ENCODE results near the gene ZNF746.
"Not testable (repeated sequence)": the region's sequence is repeated elsewhere in the genome, so short reads cannot be mapped to it uniquely, and the experiment has no call there.

ZNF746 gene

GRCh38 chr7:149458235-149458634 is 39.4 kb downstream of the ZNF746 start:
- H3K36me3 ChIP-seq (ENCODE audit: control insufficient read depth in 2 of 2, insufficient read depth in 2 of 2, low read length in 2 of 2): peaks cover 21 to 27% of the 10 kb centered on the region in 2 donors
- no peak overlapping the region for H3K4me3 ChIP-seq (ENCODE audit: low read length in 2 of 2)
- H3K9me3 ChIP-seq (ENCODE audit: control insufficient read depth in 2 of 2, low read length in 2 of 2): no peaks in the 10 kb centered on the region
- no peaks in the 10 kb centered on the region for H3K27me3 ChIP-seq (ENCODE audit: control insufficient read depth in 1 of 2, insufficient read depth in 2 of 2, low read length in 2 of 2)
- peaks cover 25% of the 10 kb centered on the region for H3K4me1 ChIP-seq (ENCODE audit: control insufficient read depth, insufficient read depth, low read length)
- no peak overlapping the region for H3K9ac ChIP-seq (ENCODE audit: low read length in 2 of 2)
- no peak overlapping the region for H3K27ac ChIP-seq (ENCODE audit: low read length)

- H3K9ac ChIP-seq (ENCODE audit: low read length in 2 of 2): no peak overlapping the region
Measured at GRCh38 chr7:149457766-149458165, 39.8 kb downstream of the ZNF746 start.

DNA sequence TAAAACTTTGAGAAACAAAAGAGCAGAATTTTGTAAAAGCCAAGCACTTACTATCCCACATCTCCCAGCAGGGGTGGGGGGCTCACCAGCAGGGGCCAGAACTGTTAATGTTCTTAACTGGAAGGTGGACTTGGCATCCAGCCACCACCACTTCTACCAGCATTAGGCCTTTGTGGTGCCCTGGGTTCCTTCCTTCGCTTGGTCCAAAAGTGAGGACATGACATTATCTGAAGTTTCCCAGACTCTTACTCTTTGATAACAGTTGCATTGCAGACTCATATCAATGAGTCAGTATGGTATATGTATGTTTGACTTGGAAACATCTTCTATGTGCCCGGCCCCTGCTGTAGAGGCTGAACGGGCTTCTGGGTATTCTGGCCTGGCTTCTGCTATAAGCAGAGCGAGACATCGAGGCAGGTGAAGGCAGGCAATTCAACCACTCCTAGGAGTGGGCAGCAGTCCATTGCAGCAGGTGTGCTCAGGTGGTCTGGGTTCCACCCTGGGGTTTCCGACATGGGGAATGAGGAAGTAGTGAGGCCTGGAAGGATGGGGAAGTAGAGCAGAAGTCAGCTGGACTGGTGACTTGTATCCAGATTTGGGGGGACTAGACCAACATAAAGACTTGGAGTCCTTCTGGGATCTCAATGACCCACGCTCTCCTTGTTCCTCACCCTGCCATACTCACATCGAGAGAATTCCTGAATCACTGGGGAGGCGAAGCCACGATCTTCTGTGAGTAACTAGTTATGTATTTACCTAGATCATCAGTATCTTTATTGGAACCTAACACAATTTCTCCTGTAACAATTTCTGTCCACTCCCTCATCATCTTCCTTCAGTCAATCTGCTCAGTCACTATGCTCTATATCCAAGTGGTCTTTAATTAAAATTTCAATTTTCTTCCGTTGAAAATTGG is 40.8 kb downstream of the ZNF746 start:
- Histone ChIP-seq H3K9ac (ENCODE audit: low read length in 2 of 2) (no peak overlapping the region), H3K4me1 (ENCODE audit: control insufficient read depth, insufficient read depth, low read length) (peaks cover 25% of the 10 kb centered on the region), H3K36me3 (ENCODE audit: control insufficient read depth in 2 of 2, insufficient read depth in 2 of 2, low read length in 2 of 2) (peaks cover 21 to 31% of the 10 kb centered on the region in 2 donors)

More at GRCh38 chr7:149457766-149458165, 39.8 kb downstream of the ZNF746 start:
- Histone ChIP-seq H3K4me3 (ENCODE audit: low read length in 2 of 2) (no peak overlapping the region), H3K27me3 (ENCODE audit: control insufficient read depth in 1 of 2, insufficient read depth in 2 of 2, low read length in 2 of 2) (no peaks in the 10 kb centered on the region), H3K27ac (ENCODE audit: low read length) (no peak overlapping the region), H3K9me3 (ENCODE audit: control insufficient read depth in 2 of 2, low read length in 2 of 2) (no peaks in the 10 kb centered on the region), H3K4me1 (ENCODE audit: control insufficient read depth, insufficient read depth, low read length) (peaks cover 25% of the 10 kb centered on the region), H3K36me3 (ENCODE audit: control insufficient read depth in 2 of 2, insufficient read depth in 2 of 2, low read length in 2 of 2) (peaks cover 21 to 29% of the 10 kb centered on the region in 2 donors)

DNA sequence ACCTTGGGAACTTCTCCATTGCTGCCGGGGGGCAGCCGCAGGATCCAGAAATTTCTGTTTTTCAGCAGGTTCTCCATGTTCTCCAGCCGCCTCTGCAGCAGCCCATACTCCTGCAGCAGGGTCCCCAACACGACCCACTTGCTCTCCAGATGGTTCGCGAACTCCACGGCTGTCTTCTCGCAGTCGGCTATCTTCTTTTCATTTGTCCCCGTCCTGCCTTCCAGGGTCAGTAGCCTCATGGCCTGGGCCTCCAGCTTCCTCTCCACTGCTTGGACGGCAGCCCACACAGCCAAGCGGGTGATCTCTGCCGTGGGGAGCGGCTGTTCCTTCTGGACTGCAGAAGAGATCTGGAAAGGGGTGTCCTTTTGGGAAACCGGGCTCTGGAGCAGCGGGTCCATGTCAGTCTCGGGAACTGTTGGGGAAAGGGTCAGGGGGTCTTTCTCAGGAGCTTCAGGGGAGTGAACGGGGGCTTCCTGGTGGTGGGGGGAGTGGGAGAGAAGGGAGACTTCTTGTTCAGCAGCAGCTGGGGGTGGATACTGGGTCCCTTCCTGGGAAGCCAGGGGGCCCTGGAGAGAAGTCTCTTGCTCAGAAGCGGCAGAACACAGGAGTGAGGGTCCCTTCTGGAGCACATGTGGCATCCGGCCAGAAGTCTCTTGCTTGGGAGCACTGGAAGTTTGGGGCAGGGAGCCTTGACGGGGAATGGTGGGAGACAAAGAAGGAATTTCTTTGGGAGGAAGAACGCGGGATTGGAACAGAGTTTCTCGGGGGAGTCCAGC is 42.2 kb downstream of the ZNF746 start:
- H3K36me3 ChIP-seq (ENCODE audit: control insufficient read depth in 2 of 2, insufficient read depth in 2 of 2, low read length in 2 of 2): peaks cover 28 to 38% of the 10 kb centered on the region in 2 donors
- peaks cover 19% of the 10 kb centered on the region for H3K4me1 ChIP-seq (ENCODE audit: control insufficient read depth, insufficient read depth, low read length)
- H3K4me3 ChIP-seq (ENCODE audit: low read length in 2 of 2): no peak overlapping the region

More for the DNA sequence above, 40.8 kb downstream of the ZNF746 start:
- Histone ChIP-seq H3K9me3 (ENCODE audit: control insufficient read depth in 2 of 2, low read length in 2 of 2) (no peaks in the 10 kb centered on the region), H3K27ac (ENCODE audit: low read length) (no peak overlapping the region), H3K27me3 (ENCODE audit: control insufficient read depth in 1 of 2, insufficient read depth in 2 of 2, low read length in 2 of 2) (no peaks in the 10 kb centered on the region), H3K4me3 (ENCODE audit: low read length in 2 of 2) (no peak overlapping the region)

GRCh38 chr7:149454750-149455149 is 42.9 kb downstream of the ZNF746 start:
- no peak overlapping the region for H3K27ac ChIP-seq (ENCODE audit: low read length)
- peaks cover 19% of the 10 kb centered on the region for H3K4me1 ChIP-seq (ENCODE audit: control insufficient read depth, insufficient read depth, low read length)
- H3K4me3 ChIP-seq (ENCODE audit: low read length in 2 of 2): no peak overlapping the region
- no peaks in the 10 kb centered on the region for H3K27me3 ChIP-seq (ENCODE audit: control insufficient read depth in 1 of 2, insufficient read depth in 2 of 2, low read length in 2 of 2)
- H3K9ac ChIP-seq (ENCODE audit: low read length in 2 of 2): no peak overlapping the region
- H3K9me3 ChIP-seq (ENCODE audit: control insufficient read depth in 2 of 2, low read length in 2 of 2): no peaks in the 10 kb centered on the region
- H3K36me3 ChIP-seq (ENCODE audit: control insufficient read depth in 2 of 2, insufficient read depth in 2 of 2, low read length in 2 of 2): peaks cover 34 to 45% of the 10 kb centered on the region in 2 donors

More for the DNA sequence above, 42.2 kb downstream of the ZNF746 start:
- Histone ChIP-seq H3K9ac (ENCODE audit: low read length in 2 of 2) (no peak overlapping the region), H3K27me3 (ENCODE audit: control insufficient read depth in 1 of 2, insufficient read depth in 2 of 2, low read length in 2 of 2) (no peaks in the 10 kb centered on the region), H3K27ac (ENCODE audit: low read length) (no peak overlapping the region), H3K9me3 (ENCODE audit: control insufficient read depth in 2 of 2, low read length in 2 of 2) (no peaks in the 10 kb centered on the region)

DNA sequence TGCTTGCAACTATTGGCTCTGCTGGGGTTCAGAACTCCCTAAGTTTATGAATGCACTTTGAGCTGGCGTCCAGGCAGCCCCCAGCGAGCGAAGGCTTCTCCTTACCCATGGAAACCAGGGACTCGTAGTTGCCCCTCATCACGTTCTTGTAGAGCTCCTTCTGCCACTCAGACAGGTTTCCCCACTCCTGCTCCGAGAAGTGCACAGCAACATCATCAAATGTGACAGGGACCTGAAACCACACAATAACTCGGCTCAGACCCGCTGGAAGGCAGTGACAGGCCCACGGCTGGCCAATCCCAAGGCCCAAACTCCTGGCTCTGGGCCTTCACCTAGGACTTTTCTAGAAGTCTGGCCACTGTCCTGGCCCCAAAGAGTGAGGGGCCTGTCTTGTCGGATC is 43.6 kb downstream of the ZNF746 start:
- Histone ChIP-seq H3K4me1 (ENCODE audit: control insufficient read depth, insufficient read depth, low read length) (peaks cover 13% of the 10 kb centered on the region), H3K27ac (ENCODE audit: low read length) (no peak overlapping the region), H3K4me3 (ENCODE audit: low read length in 2 of 2) (no peak overlapping the region), H3K27me3 (ENCODE audit: control insufficient read depth in 1 of 2, insufficient read depth in 2 of 2, low read length in 2 of 2) (no peaks in the 10 kb centered on the region), H3K9me3 (ENCODE audit: control insufficient read depth in 2 of 2, low read length in 2 of 2) (no peaks in the 10 kb centered on the region), H3K9ac (ENCODE audit: low read length in 2 of 2) (no peak overlapping the region), H3K36me3 (ENCODE audit: control insufficient read depth in 2 of 2, insufficient read depth in 2 of 2, low read length in 2 of 2) (peaks cover 42 to 50% of the 10 kb centered on the region in 2 donors)

- Histone ChIP-seq H3K27ac (ENCODE audit: low read length) (no peak overlapping the region), H3K36me3 (ENCODE audit: control insufficient read depth in 2 of 2, insufficient read depth in 2 of 2, low read length in 2 of 2) (peaks cover 58 to 61% of the 10 kb centered on the region in 2 donors), H3K4me1 (ENCODE audit: control insufficient read depth, insufficient read depth, low read length) (no peaks in the 10 kb centered on the region), H3K9ac (ENCODE audit: low read length in 2 of 2) (no peak overlapping the region), H3K4me3 (ENCODE audit: low read length in 2 of 2) (no peak overlapping the region), H3K9me3 (ENCODE audit: control insufficient read depth in 2 of 2, low read length in 2 of 2) (no peaks in the 10 kb centered on the region), H3K27me3 (ENCODE audit: control insufficient read depth in 1 of 2, insufficient read depth in 2 of 2, low read length in 2 of 2) (no peaks in the 10 kb centered on the region)
Measured at GRCh38 chr7:149450821-149451220, 46.8 kb downstream of the ZNF746 start.

- Histone ChIP-seq H3K27ac (ENCODE audit: low read length) (no peak overlapping the region), H3K27me3 (ENCODE audit: control insufficient read depth in 1 of 2, insufficient read depth in 2 of 2, low read length in 2 of 2) (no peaks in the 10 kb centered on the region), H3K4me3 (ENCODE audit: low read length in 2 of 2) (no peak overlapping the region), H3K9me3 (ENCODE audit: control insufficient read depth in 2 of 2, low read length in 2 of 2) (no peaks in the 10 kb centered on the region), H3K36me3 (ENCODE audit: control insufficient read depth in 2 of 2, insufficient read depth in 2 of 2, low read length in 2 of 2) (peaks cover 55 to 58% of the 10 kb centered on the region in 2 donors), H3K9ac (ENCODE audit: low read length in 2 of 2) (no peak overlapping the region), H3K4me1 (ENCODE audit: control insufficient read depth, insufficient read depth, low read length) (no peaks in the 10 kb centered on the region)
Measured at GRCh38 chr7:149449897-149450296, 47.7 kb downstream of the ZNF746 start.

GRCh38 chr7:149448961-149449360 is 48.6 kb downstream of the ZNF746 start:
- H3K4me1 ChIP-seq (ENCODE audit: control insufficient read depth, insufficient read depth, low read length): no peaks in the 10 kb centered on the region
- H3K36me3 ChIP-seq (ENCODE audit: control insufficient read depth in 2 of 2, insufficient read depth in 2 of 2, low read length in 2 of 2): peaks cover 50 to 51% of the 10 kb centered on the region in 2 donors
- H3K27me3 ChIP-seq (ENCODE audit: control insufficient read depth in 1 of 2, insufficient read depth in 2 of 2, low read length in 2 of 2): no peaks in the 10 kb centered on the region
- H3K27ac ChIP-seq (ENCODE audit: low read length): no peak overlapping the region
- H3K4me3 ChIP-seq (ENCODE audit: low read length in 2 of 2): no peak overlapping the region
- H3K9me3 ChIP-seq (ENCODE audit: control insufficient read depth in 2 of 2, low read length in 2 of 2): no peaks in the 10 kb centered on the region
- no peak overlapping the region for H3K9ac ChIP-seq (ENCODE audit: low read length in 2 of 2)

DNA sequence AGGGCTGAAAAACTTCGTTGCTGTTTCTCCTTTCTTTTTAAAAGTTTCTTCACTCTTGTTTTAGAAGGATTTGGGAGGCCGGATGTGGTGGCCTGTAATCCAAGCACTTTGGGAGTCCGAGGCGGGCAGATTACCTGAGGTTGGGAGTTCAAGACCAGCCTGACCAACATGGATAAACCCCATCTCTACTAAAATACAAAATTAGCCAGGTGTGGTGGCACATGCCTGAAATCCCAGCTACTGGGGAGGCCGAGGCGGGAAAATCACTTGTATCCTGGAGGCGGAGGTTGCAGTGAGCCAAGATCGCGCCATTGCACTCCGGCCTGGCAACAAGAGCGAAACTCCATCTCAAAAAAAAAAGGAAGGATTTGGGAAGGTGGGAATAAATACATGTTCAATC is 51.6 kb downstream of the ZNF746 start:
- peaks cover 41 to 44% of the 10 kb centered on the region in 2 donors for H3K36me3 ChIP-seq (ENCODE audit: control insufficient read depth in 2 of 2, insufficient read depth in 2 of 2, low read length in 2 of 2)
- not testable (repeated sequence) for H3K4me1 ChIP-seq (ENCODE audit: control insufficient read depth, insufficient read depth, low read length); H3K27ac ChIP-seq (ENCODE audit: low read length)

More for the DNA sequence above, 51.6 kb downstream of the ZNF746 start:
- H3K9ac ChIP-seq (ENCODE audit: low read length in 2 of 2); H3K27me3 ChIP-seq (ENCODE audit: control insufficient read depth in 1 of 2, insufficient read depth in 2 of 2, low read length in 2 of 2); H3K9me3 ChIP-seq (ENCODE audit: control insufficient read depth in 2 of 2, low read length in 2 of 2); H3K4me3 ChIP-seq (ENCODE audit: low read length in 2 of 2): not testable (repeated sequence)

All from stomach smooth muscle (tissue), 2 donors.